GM18507 (cell line): Measurements from ENCODE around the gene AMN.

Source experiments
- DNase-seq: peaks from one replicate; pipeline ENCODE4 v3.0.0; 2011; ENCODE audit warnings: low read depth; ENCODE audit not compliant: insufficient read length; ENCODE audit errors: extremely low spot score
- FAIRE-seq: peaks from 2 replicates; lab custom pipeline; 2011; peaks lifted over from hg19 to GRCh38; lab: Jason Lieb, UNC

The AMN gene

GRCh38 chr14:102957222-102957621 is 34.8 kb downstream of the AMN start:
- no peak for FAIRE-seq
- no peak for DNase-seq

GRCh38 chr14:102958461-102958860 is 36.0 kb downstream of the AMN start:
- DNase-seq (no peak), FAIRE-seq (no peak)

GRCh38 chr14:102962111-102962627 is 39.7 kb downstream of the AMN start:
- DNase-seq (no peak), FAIRE-seq (no peak)

GRCh38 chr14:102964152-102964730 is 41.8 kb downstream of the AMN start:
- no peak for FAIRE-seq
- DNase-seq: no peak

- FAIRE-seq (no peak), DNase-seq (no peak)
Measured at GRCh38 chr14:102965282-102965681, 42.8 kb downstream of the AMN start.

GRCh38 chr14:102965971-102966655 is 43.6 kb downstream of the AMN start:
- DNase-seq: no peak
- FAIRE-seq: no peak

- FAIRE-seq (no peak), DNase-seq (no peak)
Measured at GRCh38 chr14:102966681-102967505, 44.4 kb downstream of the AMN start.

- FAIRE-seq (no peak), DNase-seq (no peak)
Measured at GRCh38 chr14:102967506-102967795, 45.0 kb downstream of the AMN start.

- FAIRE-seq (no peak), DNase-seq (no peak)
Measured at GRCh38 chr14:102968306-102968705, 45.8 kb downstream of the AMN start.

- no peak for FAIRE-seq
- no peak for DNase-seq
Measured at GRCh38 chr14:102969060-102969791, 46.8 kb downstream of the AMN start.

GRCh38 chr14:102969901-102970300 is 47.4 kb downstream of the AMN start:
- DNase-seq (no peak), FAIRE-seq (no peak)

GRCh38 chr14:102970496-102970895 is 48.0 kb downstream of the AMN start:
- FAIRE-seq: no peak
- DNase-seq: no peak

GRCh38 chr14:102971314-102971713 is 48.9 kb downstream of the AMN start:
- no peak for FAIRE-seq
- DNase-seq: no peak

GRCh38 chr14:102971836-102972606 is 49.6 kb downstream of the AMN start:
- FAIRE-seq (no peak), DNase-seq (no peak)

GRCh38 chr14:102973706-102974285 is 51.3 kb downstream of the AMN start:
- DNase-seq (no peak), FAIRE-seq (no peak)

- FAIRE-seq: no peak
- DNase-seq: no peak
Measured at GRCh38 chr14:102975662-102976061, 53.2 kb downstream of the AMN start.

GRCh38 chr14:102977475-102977874 is 55.0 kb downstream of the AMN start:
- DNase-seq (no peak), FAIRE-seq (no peak)

- DNase-seq: no peak
- FAIRE-seq: no peak
Measured at GRCh38 chr14:102979406-102979805, 56.9 kb downstream of the AMN start.

GRCh38 chr14:102980409-102980810 is 57.9 kb downstream of the AMN start:
- FAIRE-seq (no peak), DNase-seq (no peak)
